ENCODE results near the gene SIRT5.

SIRT5 gene

GRCh38 chr6:13544454-13545186, 29.8 kb upstream of the SIRT5 start:
- no peak overlapping the region for H3K4me3 ChIP-seq
- H3K9me3 ChIP-seq (ENCODE audit: low read depth, low read length): no peaks in the 10 kb centered on the region
- TF ChIP-seq POLR2AphosphoS5 (IDR thresholded peaks at IDR 0.05; ENCODE audit: borderline replicate concordance, low read depth, low read length): no peak
- TF ChIP-seq EZH2 (IDR thresholded peaks at IDR 0.05): no peak
- TF ChIP-seq FOXP2 (optimal IDR thresholded peaks at IDR 0.05; ENCODE audit: control extremely low read depth, extremely low read length, insufficient read depth): no peak
- no peak for DNase-seq (ENCODE audit: low read depth, low spot score)
- H3K36me3 ChIP-seq (ENCODE audit: insufficient read depth, low read length): no peaks in the 10 kb centered on the region
- H3K9ac ChIP-seq (ENCODE audit: insufficient read length): no peak overlapping the region
- H3K27ac ChIP-seq: no peak overlapping the region

- H3K36me3 ChIP-seq (ENCODE audit: insufficient read depth, low read length): no peaks in the 10 kb centered on the region
- H3K27ac ChIP-seq: no peak overlapping the region
- no peaks in the 10 kb centered on the region for H3K9me3 ChIP-seq (ENCODE audit: low read depth, low read length)
- DNase-seq (ENCODE audit: low read depth, low spot score): no peak
- no peak overlapping the region for H3K9ac ChIP-seq (ENCODE audit: insufficient read length)
- no peak overlapping the region for H3K4me3 ChIP-seq
- TF ChIP-seq POLR2AphosphoS5 (IDR thresholded peaks at IDR 0.05; ENCODE audit: borderline replicate concordance, low read depth, low read length) (no peak), FOXP2 (optimal IDR thresholded peaks at IDR 0.05; ENCODE audit: control extremely low read depth, extremely low read length, insufficient read depth) (no peak), EZH2 (IDR thresholded peaks at IDR 0.05) (no peak)
Observed at GRCh38 chr6:13545885-13546284, 28.5 kb upstream of the SIRT5 start.

- Histone ChIP-seq H3K36me3 (ENCODE audit: insufficient read depth, low read length) (no peaks in the 10 kb centered on the region), H3K9ac (ENCODE audit: insufficient read length) (no peak overlapping the region), H3K9me3 (ENCODE audit: low read depth, low read length) (no peaks in the 10 kb centered on the region), H3K27ac (no peak overlapping the region), H3K4me3 (no peak overlapping the region)
- TF ChIP-seq EZH2 (IDR thresholded peaks at IDR 0.05) (no peak), POLR2AphosphoS5 (IDR thresholded peaks at IDR 0.05; ENCODE audit: borderline replicate concordance, low read depth, low read length) (no peak), FOXP2 (optimal IDR thresholded peaks at IDR 0.05; ENCODE audit: control extremely low read depth, extremely low read length, insufficient read depth) (no peak)
- no peak for DNase-seq (ENCODE audit: low read depth, low spot score)
Observed at GRCh38 chr6:13548500-13549210, 25.7 kb upstream of the SIRT5 start.

- Histone ChIP-seq H3K36me3 (ENCODE audit: insufficient read depth, low read length) (no peaks in the 10 kb centered on the region), H3K9me3 (ENCODE audit: low read depth, low read length) (no peaks in the 10 kb centered on the region), H3K4me3 (no peak overlapping the region), H3K9ac (ENCODE audit: insufficient read length) (no peak overlapping the region), H3K27ac (no peak overlapping the region)
- DNase-seq (ENCODE audit: low read depth, low spot score): no peak
- TF ChIP-seq FOXP2 (optimal IDR thresholded peaks at IDR 0.05; ENCODE audit: control extremely low read depth, extremely low read length, insufficient read depth) (no peak), POLR2AphosphoS5 (IDR thresholded peaks at IDR 0.05; ENCODE audit: borderline replicate concordance, low read depth, low read length) (no peak), EZH2 (IDR thresholded peaks at IDR 0.05) (no peak)
Observed at GRCh38 chr6:13550656-13551055, 23.7 kb upstream of the SIRT5 start.

- TF ChIP-seq POLR2AphosphoS5 (IDR thresholded peaks at IDR 0.05; ENCODE audit: borderline replicate concordance, low read depth, low read length) (no peak), EZH2 (IDR thresholded peaks at IDR 0.05) (no peak)
- no peaks in the 10 kb centered on the region for H3K9me3 ChIP-seq (ENCODE audit: low read depth, low read length)
- no peak overlapping the region for H3K9ac ChIP-seq (ENCODE audit: insufficient read length)
- no peaks in the 10 kb centered on the region for H3K36me3 ChIP-seq (ENCODE audit: insufficient read depth, low read length)
- H3K4me3 ChIP-seq: no peak overlapping the region
- no peak overlapping the region for H3K27ac ChIP-seq
- no peak for DNase-seq (ENCODE audit: low read depth, low spot score)
Observed at GRCh38 chr6:13553646-13554045, 20.8 kb upstream of the SIRT5 start.

- no peaks in the 10 kb centered on the region for H3K9me3 ChIP-seq (ENCODE audit: low read depth, low read length)
- TF ChIP-seq FOXP2 (optimal IDR thresholded peaks at IDR 0.05; ENCODE audit: control extremely low read depth, extremely low read length, insufficient read depth) (no peak), POLR2AphosphoS5 (IDR thresholded peaks at IDR 0.05; ENCODE audit: borderline replicate concordance, low read depth, low read length) (no peak), EZH2 (IDR thresholded peaks at IDR 0.05) (no peak)
- no peaks in the 10 kb centered on the region for H3K36me3 ChIP-seq (ENCODE audit: insufficient read depth, low read length)
- no peak overlapping the region for H3K4me3 ChIP-seq
- no peak overlapping the region for H3K9ac ChIP-seq (ENCODE audit: insufficient read length)
- no peak overlapping the region for H3K27ac ChIP-seq
- no peak for DNase-seq (ENCODE audit: low read depth, low spot score)
Observed at GRCh38 chr6:13554929-13555333, 19.5 kb upstream of the SIRT5 start.

GRCh38 chr6:13557841-13558240, 16.6 kb upstream of the SIRT5 start:
- DNase-seq (ENCODE audit: low read depth, low spot score): no peak
- Histone ChIP-seq H3K4me3 (no peak overlapping the region), H3K36me3 (ENCODE audit: insufficient read depth, low read length) (no peaks in the 10 kb centered on the region), H3K9me3 (ENCODE audit: low read depth, low read length) (no peaks in the 10 kb centered on the region; the same call in 1 of the 2 replicates), H3K9ac (ENCODE audit: insufficient read length) (no peak overlapping the region), H3K27ac (no peak overlapping the region)
- TF ChIP-seq POLR2AphosphoS5 (IDR thresholded peaks at IDR 0.05; ENCODE audit: borderline replicate concordance, low read depth, low read length) (no peak), FOXP2 (optimal IDR thresholded peaks at IDR 0.05; ENCODE audit: control extremely low read depth, extremely low read length, insufficient read depth) (no peak), EZH2 (IDR thresholded peaks at IDR 0.05) (no peak)

- Histone ChIP-seq H3K9me3 (ENCODE audit: low read depth, low read length) (no peaks in the 10 kb centered on the region; the same call in 1 of the 2 replicates), H3K4me3 (no peak overlapping the region), H3K9ac (ENCODE audit: insufficient read length) (no peak overlapping the region), H3K36me3 (ENCODE audit: insufficient read depth, low read length) (no peaks in the 10 kb centered on the region), H3K27ac (no peak overlapping the region)
- DNase-seq (ENCODE audit: low read depth, low spot score): no peak
- TF ChIP-seq EZH2 (IDR thresholded peaks at IDR 0.05): no peak
- no peak for TF ChIP-seq POLR2AphosphoS5 (IDR thresholded peaks at IDR 0.05; ENCODE audit: borderline replicate concordance, low read depth, low read length)
- no peak for TF ChIP-seq FOXP2 (optimal IDR thresholded peaks at IDR 0.05; ENCODE audit: control extremely low read depth, extremely low read length, insufficient read depth)
Observed at GRCh38 chr6:13558718-13559117, 15.7 kb upstream of the SIRT5 start.

All from SK-N-MC (cell line).